SK-N-MC (cell line): ENCODE measurements around the gene OCA2.

Experiments
- DNase-seq: peaks from one replicate; pipeline ENCODE4 v3.0.0-alpha.2; 2011; ENCODE audit warnings: low read depth, low spot score
- H3K27ac ChIP-seq: fragments of 200-600 bp; sonication (generic); 2 replicates; pipeline ENCODE4 v1.5.1; 2016; ENCODE audit warnings: mixed run types
- H3K36me3 ChIP-seq: fragments of 200-600 bp; sonication (generic); 2 replicates; pipeline ENCODE4 v1.6.1; 2017; ENCODE audit warnings: antibody characterized with exemption, low read length, mixed read lengths; ENCODE audit not compliant: insufficient read depth
- H3K4me3 ChIP-seq: fragments of 200-600 bp; sonication (generic); 2 replicates; pipeline ENCODE4 v1.5.1; 2016
- H3K9ac ChIP-seq: fragments of 200-600 bp; sonication (generic); 2 replicates; pipeline ENCODE4 v1.8.0; 2017; ENCODE audit warnings: mixed run types, mixed read lengths; ENCODE audit not compliant: insufficient read length
- H3K9me3 ChIP-seq: fragments of 200-600 bp; sonication (generic); 2 replicates; pipeline ENCODE4 v1.6.1; 2017; ENCODE audit warnings: low read depth, mild to moderate bottlenecking, antibody characterized with exemption, low read length, moderate library complexity, mixed read lengths
- EZH2 ChIP-seq: fragments of 200-600 bp; sonication (generic); IDR thresholded peaks from one replicate; pipeline ENCODE4 v1.6.1; 2017; ENCODE audit warnings: antibody characterized with exemption
- FOXP2 ChIP-seq: optimal IDR thresholded peaks from 2 replicates; pipeline ENCODE3; 2011; ENCODE audit warnings: mild to moderate bottlenecking, moderate library complexity; ENCODE audit not compliant: insufficient read depth; ENCODE audit errors: extremely low read length, control extremely low read depth
- POLR2AphosphoS5 ChIP-seq: IDR thresholded peaks from 2 replicates; pipeline ENCODE4 v1.6.1; 2012; ENCODE audit warnings: mild to moderate bottlenecking, low read depth, low read length, borderline replicate concordance

OCA2 gene

GRCh38 chr15:28049581-28049980 lies 49.5 kb downstream of the OCA2 start:
- no peaks in the 10 kb centered on the region for H3K36me3 ChIP-seq
- DNase-seq: no peak
- no peak overlapping the region for H3K9ac ChIP-seq
- H3K9me3 ChIP-seq: no peaks in the 10 kb centered on the region
- H3K27ac ChIP-seq: no peak overlapping the region
- TF ChIP-seq FOXP2 (no peak), EZH2 (no peak), POLR2AphosphoS5 (no peak)
- H3K4me3 ChIP-seq: no peak overlapping the region

- no peaks in the 10 kb centered on the region for H3K36me3 ChIP-seq
- no peak overlapping the region for H3K27ac ChIP-seq
- no peak overlapping the region for H3K9ac ChIP-seq
- no peaks in the 10 kb centered on the region for H3K9me3 ChIP-seq
- no peak for TF ChIP-seq EZH2
- no peak for TF ChIP-seq FOXP2
- no peak for TF ChIP-seq POLR2AphosphoS5
- no peak overlapping the region for H3K4me3 ChIP-seq
- no peak for DNase-seq
Measured at GRCh38 chr15:28047277-28047676, 51.8 kb downstream of the OCA2 start.

GRCh38 chr15:28044121-28044672 lies 54.9 kb downstream of the OCA2 start:
- no peak for TF ChIP-seq FOXP2
- TF ChIP-seq EZH2: no peak
- no peak for TF ChIP-seq POLR2AphosphoS5
- no peak for DNase-seq
- Histone ChIP-seq H3K9me3 (no peaks in the 10 kb centered on the region), H3K4me3 (no peak overlapping the region), H3K27ac (no peak overlapping the region), H3K9ac (no peak overlapping the region), H3K36me3 (no peaks in the 10 kb centered on the region)

GRCh38 chr15:28043691-28044091 lies 55.4 kb downstream of the OCA2 start:
- no peak overlapping the region for H3K4me3 ChIP-seq

GRCh38 chr15:28037969-28038590 lies 61.0 kb downstream of the OCA2 start:
- no peak for DNase-seq
- no peak overlapping the region for H3K27ac ChIP-seq
- H3K4me3 ChIP-seq: no peak overlapping the region
- H3K9ac ChIP-seq: no peak overlapping the region
- H3K9me3 ChIP-seq: no peaks in the 10 kb centered on the region
- no peaks in the 10 kb centered on the region for H3K36me3 ChIP-seq
- TF ChIP-seq FOXP2: no peak
- TF ChIP-seq EZH2: no peak
- no peak for TF ChIP-seq POLR2AphosphoS5

More at GRCh38 chr15:28043691-28044091, 55.4 kb downstream of the OCA2 start:
- TF ChIP-seq POLR2AphosphoS5 (no peak), EZH2 (no peak), FOXP2 (no peak)
- H3K9me3 ChIP-seq: no peaks in the 10 kb centered on the region
- H3K36me3 ChIP-seq: no peaks in the 10 kb centered on the region
- no peak overlapping the region for H3K27ac ChIP-seq
- no peak overlapping the region for H3K9ac ChIP-seq
- no peak for DNase-seq

- no peak for DNase-seq
- Histone ChIP-seq H3K9ac (no peak overlapping the region), H3K27ac (no peak overlapping the region), H3K4me3 (no peak overlapping the region), H3K9me3 (no peaks in the 10 kb centered on the region), H3K36me3 (no peaks in the 10 kb centered on the region)
- TF ChIP-seq POLR2AphosphoS5: no peak
- TF ChIP-seq FOXP2: no peak
- TF ChIP-seq EZH2: no peak
Measured at GRCh38 chr15:28033443-28033842, 65.7 kb downstream of the OCA2 start.

GRCh38 chr15:28030801-28031200 lies 68.3 kb downstream of the OCA2 start:
- TF ChIP-seq EZH2: no peak
- no peak for TF ChIP-seq FOXP2
- TF ChIP-seq POLR2AphosphoS5: no peak
- H3K9me3 ChIP-seq: no peaks in the 10 kb centered on the region
- H3K27ac ChIP-seq: no peak overlapping the region
- no peak overlapping the region for H3K4me3 ChIP-seq
- no peak overlapping the region for H3K9ac ChIP-seq
- no peak for DNase-seq
- H3K36me3 ChIP-seq: no peaks in the 10 kb centered on the region

- no peak overlapping the region for H3K4me3 ChIP-seq
- no peak for DNase-seq
- no peak for TF ChIP-seq FOXP2
- TF ChIP-seq POLR2AphosphoS5: no peak
- no peak for TF ChIP-seq EZH2
- H3K9ac ChIP-seq: no peak overlapping the region
- H3K27ac ChIP-seq: no peak overlapping the region
- no peaks in the 10 kb centered on the region for H3K36me3 ChIP-seq
- H3K9me3 ChIP-seq: no peaks in the 10 kb centered on the region
Measured at GRCh38 chr15:28027714-28028076, 71.4 kb downstream of the OCA2 start.
